Lower leg skin (tissue), 4 donors: ENCODE data around the gene RNF13. TPM values are rescaled to one million over a fixed set of nuclear protein-coding genes. Genes with fewer than 3 reads are reported as not detected.
A peak's percentile ranks its signal among the peaks of the same experiment; 100 is the strongest.

Experiments
- DNase-seq, 2 donors: peaks; one replicate each; pipeline ENCODE4 v3.0.0-alpha.2; 2019; ENCODE audit warnings: low spot score in 2 of 2
- H3K4me3 ChIP-seq: fragments of 200-600 bp; sonication (generic); 2 replicates; pipeline ENCODE4 v1.5.1; 2017; ENCODE audit warnings: mild to moderate bottlenecking, low read depth; ENCODE audit not compliant: poor library complexity, severe bottlenecking
- CTCF ChIP-seq, 3 donors: fragments of 450-650 bp; IDR thresholded peaks; one replicate each; pipeline ENCODE4 v1.5.1; 2016; ENCODE audit warnings: antibody characterized with exemption in 3 of 3, mild to moderate bottlenecking in 3 of 3, moderate library complexity in 2 of 3
- POLR2A ChIP-seq, 2 donors: fragments of 450-650 bp; IDR thresholded peaks; one replicate each; pipeline ENCODE4 v1.6.1; 2016 to 2017; ENCODE audit warnings: antibody characterized with exemption in 2 of 2, mild to moderate bottlenecking in 1 of 2, moderate library complexity in 1 of 2
- WGBS, 2 donors: methylation state at CpG; one replicate each; pipeline ENCODE4 v1.1.5; 2018; 5-methylcytosine and 5-hydroxymethylcytosine counted together
- intact Hi-C: fragments of 100-400 bp; cut with DNase I; formaldehyde crosslinking; loops from one replicate; pipeline ENCODE4 v1.15.0; 2023; ENCODE audit warnings: low total_unique reads
- total RNA-seq, 4 donors: library from RNA; depleted of rRNA; stranded (reverse); fragments of >200 nt; gene quantifications; one replicate each; pipeline ENCODE4 v1.1.0, GENCODE V29; 2016

The RNF13 gene, protein sequence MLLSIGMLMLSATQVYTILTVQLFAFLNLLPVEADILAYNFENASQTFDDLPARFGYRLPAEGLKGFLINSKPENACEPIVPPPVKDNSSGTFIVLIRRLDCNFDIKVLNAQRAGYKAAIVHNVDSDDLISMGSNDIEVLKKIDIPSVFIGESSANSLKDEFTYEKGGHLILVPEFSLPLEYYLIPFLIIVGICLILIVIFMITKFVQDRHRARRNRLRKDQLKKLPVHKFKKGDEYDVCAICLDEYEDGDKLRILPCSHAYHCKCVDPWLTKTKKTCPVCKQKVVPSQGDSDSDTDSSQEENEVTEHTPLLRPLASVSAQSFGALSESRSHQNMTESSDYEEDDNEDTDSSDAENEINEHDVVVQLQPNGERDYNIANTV
- total RNA-seq: 100 to 1,000 TPM in 1 of 4 donors, 10 to 100 TPM in 3; 53.1 to 101 (median 86.5) TPM

DNA sequence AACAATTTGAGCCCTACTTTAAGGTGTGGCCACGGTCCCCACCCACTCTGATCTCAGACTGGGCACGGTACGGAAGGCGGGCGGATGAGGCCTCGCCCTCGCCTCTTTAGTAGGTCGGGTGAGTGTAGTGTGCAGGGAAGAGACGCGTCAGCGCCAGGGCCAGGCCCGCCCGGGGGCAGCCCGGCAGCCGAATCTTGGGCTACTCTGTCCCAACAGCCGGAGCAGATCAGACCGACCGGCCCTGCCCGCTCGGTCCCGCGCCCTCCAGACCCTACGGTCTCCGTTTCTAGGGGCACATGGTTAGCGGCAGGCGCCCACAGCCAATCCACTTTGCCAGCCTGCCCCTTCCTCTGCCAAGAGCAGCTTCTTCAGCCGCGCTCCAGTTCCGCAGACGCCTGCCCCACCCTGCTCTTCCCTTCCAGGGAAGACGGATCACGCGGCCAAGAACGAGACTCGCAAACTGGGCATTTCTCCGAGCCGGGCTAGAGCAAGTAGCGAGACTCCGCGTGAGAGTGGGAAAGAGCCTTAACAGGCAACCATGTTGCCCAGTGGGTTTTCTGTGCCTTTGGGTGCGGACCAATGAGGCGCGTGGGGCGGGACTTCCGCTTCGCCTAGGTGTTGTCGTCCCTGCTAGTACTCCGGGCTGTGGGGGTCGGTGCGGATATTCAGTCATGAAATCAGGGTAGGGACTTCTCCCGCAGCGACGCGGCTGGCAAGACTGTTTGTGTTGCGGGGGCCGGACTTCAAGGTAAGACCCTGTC, at the start of gene RNF13:
Gene RNF13, plus strand, starts transcription at position 610 of the 761 bp plus-strand sequence. CDS start 32,812 bp downstream, outside the sequence.
- peak within 1 kb of the TSS; percentile 79 for H3K4me3 ChIP-seq
- intact Hi-C loops: no loop called here
- peak; percentile 98 to 100 for DNase-seq
- WGBS, 2 donors: 0 to 1% methylated on average over 37 to 40 of the region's 56 CpGs
- TF ChIP-seq POLR2A (IDR thresholded peaks at IDR 0.05) (peak in 1 of 2 donors; percentile 46), CTCF (IDR thresholded peaks at IDR 0.05) (no peak)

GRCh38 chr3:149763565-149764195, 49.3 kb upstream of the RNF13 start:
- 70 to 87% methylated on average over 3 of the region's 3 CpGs for WGBS, 2 donors
- no peak overlapping the region for H3K4me3 ChIP-seq
- DNase-seq: no peak
- intact Hi-C loops: no loop called here
- TF ChIP-seq POLR2A (IDR thresholded peaks at IDR 0.05) (no peak), CTCF (IDR thresholded peaks at IDR 0.05) (no peak)

- WGBS, 2 donors: 72 to 76% methylated on average over 1 of the region's 1 CpG
- no peak for DNase-seq
- no peak overlapping the region for H3K4me3 ChIP-seq
- intact Hi-C loops: no loop called here
- TF ChIP-seq CTCF (IDR thresholded peaks at IDR 0.05): no peak
Measured at GRCh38 chr3:149764302-149764701, 48.7 kb upstream of the RNF13 start.

DNA sequence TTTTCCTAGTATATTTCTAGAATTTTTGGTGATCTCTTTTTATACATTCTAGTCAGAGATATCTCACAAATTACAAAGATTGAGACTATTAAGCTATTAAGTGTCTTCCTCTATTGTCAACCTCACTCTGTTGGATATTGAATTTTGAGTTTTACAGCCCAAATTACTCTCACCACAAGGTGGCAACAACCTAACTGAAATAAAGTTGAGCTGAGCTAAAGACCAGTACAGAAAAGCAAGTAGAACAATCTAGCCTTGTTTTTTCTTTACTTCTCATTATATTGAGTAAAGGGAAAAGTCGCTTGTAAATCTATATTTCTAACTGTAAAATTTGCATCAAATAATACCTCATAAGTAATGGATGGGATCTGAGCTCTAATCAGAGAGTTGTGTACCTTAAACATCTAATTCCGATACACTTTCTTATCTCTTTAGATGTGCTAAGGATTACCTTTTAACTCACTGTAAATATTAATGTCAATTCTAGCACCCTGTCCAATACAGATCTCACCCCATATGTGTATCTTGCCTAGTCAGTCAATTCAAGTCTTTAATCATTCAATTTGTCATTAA, 47.2 kb upstream of the RNF13 start:
- WGBS, 2 donors: 62 to 70% methylated on average over 2 of the region's 2 CpGs
- no peak for TF ChIP-seq POLR2A (IDR thresholded peaks at IDR 0.05)
- no peak for TF ChIP-seq CTCF (IDR thresholded peaks at IDR 0.05)
- no peak for DNase-seq
- no peak overlapping the region for H3K4me3 ChIP-seq
- intact Hi-C loops: no loop called here

GRCh38 chr3:149767720-149768119, 45.3 kb upstream of the RNF13 start:
- intact Hi-C loops: no loop called here
- H3K4me3 ChIP-seq: no peak overlapping the region
- no peak for DNase-seq
- WGBS, 2 donors: 87 to 92% methylated on average over 6 of the region's 6 CpGs
- TF ChIP-seq POLR2A (IDR thresholded peaks at IDR 0.05) (no peak), CTCF (IDR thresholded peaks at IDR 0.05) (no peak)
